T47D (cell line): Measurements from ENCODE around the gene GPR132.
"Not testable (repeated sequence)": the region's sequence is repeated elsewhere in the genome, so short reads cannot be mapped to it uniquely, and the experiment has no call there.

Source experiments
- DNase-seq, 2 experiments: peaks; one replicate each; pipeline versions ENCODE4 v3.0.0 to v3.0.0-alpha.2; 2011 to 2012; ENCODE audit warnings: low read depth in 1 of 2, low spot score in 1 of 2
- JUND ChIP-seq: IDR thresholded peaks from 2 replicates; pipeline ENCODE4 v1.6.1; 2012; ENCODE audit warnings: low read depth
- in situ Hi-C: cut with HindIII; loops from 2 replicates; pipeline ENCODE4 v1.10.0; 2016; ENCODE audit warnings: low sequenced_read_pairs, low pct_unique_long_range_greater_than_20kb

The GPR132 gene

GRCh38 chr14:105065280-105066228 lies at the start of gene GPR132:
TSS of gene GPR132 (minus strand) at chr14:105065430. CDS start at chr14:105055420, 10,010 bp downstream.
- in situ Hi-C loops, result no loop called here
- no peak for TF ChIP-seq JUND
- no peak for DNase-seq

- in situ Hi-C loops, DNase-seq: not testable (repeated sequence)
Measured at GRCh38 chr14:105109243-105109642, 44.0 kb upstream of the GPR132 start.

- in situ Hi-C loops, result no loop called here
- no peak for DNase-seq
- no peak for TF ChIP-seq JUND
Measured at GRCh38 chr14:105108516-105108864, 43.3 kb upstream of the GPR132 start.

GRCh38 chr14:105107781-105108515 lies 42.7 kb upstream of the GPR132 start:
- no peak for TF ChIP-seq JUND
- in situ Hi-C loops, result no loop called here

GRCh38 chr14:105107351-105107750 lies 42.1 kb upstream of the GPR132 start:
- in situ Hi-C loops, result no loop called here
- no peak for TF ChIP-seq JUND
- DNase-seq, result no peak

More at GRCh38 chr14:105107781-105108515, 42.7 kb upstream of the GPR132 start:
- DNase-seq, result no peak

GRCh38 chr14:105105158-105105557 lies 39.9 kb upstream of the GPR132 start:
- in situ Hi-C loops, result no loop called here
- no peak for TF ChIP-seq JUND
- DNase-seq, result no peak

GRCh38 chr14:105102893-105103292 lies 37.7 kb upstream of the GPR132 start:
- in situ Hi-C loops, result no loop called here
- no peak for DNase-seq
- no peak for TF ChIP-seq JUND

- TF ChIP-seq JUND, result no peak
- DNase-seq, result no peak
- in situ Hi-C loops, result no loop called here
Measured at GRCh38 chr14:105102361-105102870, 37.2 kb upstream of the GPR132 start.

- DNase-seq, result no peak
- in situ Hi-C loops, result no loop called here
- no peak for TF ChIP-seq JUND
Measured at GRCh38 chr14:105100910-105101309, 35.7 kb upstream of the GPR132 start.

- TF ChIP-seq JUND, result no peak
- in situ Hi-C loops, result no loop called here
- DNase-seq, result no peak
Measured at GRCh38 chr14:105099778-105100177, 34.5 kb upstream of the GPR132 start.

- in situ Hi-C loops, result no loop called here
Measured at GRCh38 chr14:105098316-105098715, 33.1 kb upstream of the GPR132 start.

GRCh38 chr14:105097794-105098127 lies 32.5 kb upstream of the GPR132 start:
- in situ Hi-C loops, result no loop called here
- no peak for DNase-seq
- TF ChIP-seq JUND, result no peak

More at GRCh38 chr14:105098316-105098715, 33.1 kb upstream of the GPR132 start:
- TF ChIP-seq JUND, result no peak
- no peak for DNase-seq

- in situ Hi-C loops, result no loop called here
- TF ChIP-seq JUND, result no peak
- DNase-seq, result no peak
Measured at GRCh38 chr14:105096206-105096875, 31.1 kb upstream of the GPR132 start.
